ENCODE data around the gene IL36B. TPM values are rescaled to one million over a fixed set of nuclear protein-coding genes. Genes with fewer than 3 reads are reported as not detected.

Gene IL36B
- total RNA-seq, 1 donor from 2014 or later: not detected

- Mint-ChIP-seq H3K4me1 (ENCODE audit: unreplicated experiment) (no peaks in the 10 kb centered on the region), H3K36me3 (ENCODE audit: unreplicated experiment) (no peaks in the 10 kb centered on the region), H3K9me3 (ENCODE audit: unreplicated experiment) (no peaks in the 10 kb centered on the region), H3K4me3 (ENCODE audit: unreplicated experiment) (no peak overlapping the region), H3K27me3 (ENCODE audit: unreplicated experiment) (peaks cover 85% of the 10 kb centered on the region), H3K27ac (ENCODE audit: unreplicated experiment) (no peak overlapping the region)
- DNase-seq (ENCODE audit: extremely low spot score, unreplicated experiment): no peak
- TF ChIP-seq, protein P1, sequence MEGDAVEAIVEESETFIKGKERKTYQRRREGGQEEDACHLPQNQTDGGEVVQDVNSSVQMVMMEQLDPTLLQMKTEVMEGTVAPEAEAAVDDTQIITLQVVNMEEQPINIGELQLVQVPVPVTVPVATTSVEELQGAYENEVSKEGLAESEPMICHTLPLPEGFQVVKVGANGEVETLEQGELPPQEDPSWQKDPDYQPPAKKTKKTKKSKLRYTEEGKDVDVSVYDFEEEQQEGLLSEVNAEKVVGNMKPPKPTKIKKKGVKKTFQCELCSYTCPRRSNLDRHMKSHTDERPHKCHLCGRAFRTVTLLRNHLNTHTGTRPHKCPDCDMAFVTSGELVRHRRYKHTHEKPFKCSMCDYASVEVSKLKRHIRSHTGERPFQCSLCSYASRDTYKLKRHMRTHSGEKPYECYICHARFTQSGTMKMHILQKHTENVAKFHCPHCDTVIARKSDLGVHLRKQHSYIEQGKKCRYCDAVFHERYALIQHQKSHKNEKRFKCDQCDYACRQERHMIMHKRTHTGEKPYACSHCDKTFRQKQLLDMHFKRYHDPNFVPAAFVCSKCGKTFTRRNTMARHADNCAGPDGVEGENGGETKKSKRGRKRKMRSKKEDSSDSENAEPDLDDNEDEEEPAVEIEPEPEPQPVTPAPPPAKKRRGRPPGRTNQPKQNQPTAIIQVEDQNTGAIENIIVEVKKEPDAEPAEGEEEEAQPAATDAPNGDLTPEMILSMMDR (IDR thresholded peaks at IDR 0.05): no peak
These were observed 24.6 kb downstream of the IL36B start for GRCh38 chr2:113028112-113028511.

GRCh38 chr2:113027691-113028090 lies 25.0 kb downstream of the IL36B start:
- H3K9me3 Mint-ChIP-seq (ENCODE audit: unreplicated experiment): no peaks in the 10 kb centered on the region
- H3K36me3 Mint-ChIP-seq (ENCODE audit: unreplicated experiment): no peaks in the 10 kb centered on the region

DNA sequence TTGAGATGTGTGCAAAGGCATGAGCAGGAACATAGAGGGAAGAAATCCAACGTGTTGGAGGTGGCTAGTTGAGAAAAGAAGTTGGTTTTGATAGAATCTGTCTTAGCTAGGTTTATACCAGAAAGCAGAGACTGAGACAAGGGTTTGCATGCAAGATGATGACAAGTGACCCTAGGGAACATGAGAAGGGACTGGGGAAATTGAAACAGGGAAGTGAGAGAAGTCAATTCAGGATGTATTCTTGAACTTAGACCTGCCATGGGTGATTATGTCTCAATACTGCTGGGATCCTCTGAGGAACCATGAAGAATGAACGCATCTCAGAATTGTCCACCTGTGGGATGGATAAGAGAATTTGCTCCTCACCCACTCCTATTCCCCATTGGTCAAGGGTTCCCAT lies 26.9 kb downstream of the IL36B start:
- TF ChIP-seq, protein P1 (IDR thresholded peaks at IDR 0.05): no peak
- Mint-ChIP-seq H3K36me3 (ENCODE audit: unreplicated experiment) (no peaks in the 10 kb centered on the region), H3K4me3 (ENCODE audit: unreplicated experiment) (no peak overlapping the region), H3K9me3 (ENCODE audit: unreplicated experiment) (no peaks in the 10 kb centered on the region), H3K27me3 (ENCODE audit: unreplicated experiment) (peaks cover 72% of the 10 kb centered on the region), H3K4me1 (ENCODE audit: unreplicated experiment) (no peaks in the 10 kb centered on the region), H3K27ac (ENCODE audit: unreplicated experiment) (no peak overlapping the region)
- no peak for DNase-seq (ENCODE audit: extremely low spot score, unreplicated experiment)

More at GRCh38 chr2:113027691-113028090, 25.0 kb downstream of the IL36B start:
- Mint-ChIP-seq H3K27ac (ENCODE audit: unreplicated experiment) (no peak overlapping the region), H3K4me3 (ENCODE audit: unreplicated experiment) (no peak overlapping the region), H3K4me1 (ENCODE audit: unreplicated experiment) (no peaks in the 10 kb centered on the region), H3K27me3 (ENCODE audit: unreplicated experiment) (peaks cover 84% of the 10 kb centered on the region)
- TF ChIP-seq, protein P1 (IDR thresholded peaks at IDR 0.05): no peak
- no peak for DNase-seq (ENCODE audit: extremely low spot score, unreplicated experiment)

- DNase-seq (ENCODE audit: extremely low spot score, unreplicated experiment): no peak
- Mint-ChIP-seq H3K27me3 (ENCODE audit: unreplicated experiment) (peaks cover 69% of the 10 kb centered on the region), H3K27ac (ENCODE audit: unreplicated experiment) (no peak overlapping the region), H3K9me3 (ENCODE audit: unreplicated experiment) (no peaks in the 10 kb centered on the region), H3K4me1 (ENCODE audit: unreplicated experiment) (no peaks in the 10 kb centered on the region), H3K36me3 (ENCODE audit: unreplicated experiment) (no peaks in the 10 kb centered on the region), H3K4me3 (ENCODE audit: unreplicated experiment) (no peak overlapping the region)
- TF ChIP-seq, protein P1 (IDR thresholded peaks at IDR 0.05): no peak
These were observed 27.9 kb downstream of the IL36B start for GRCh38 chr2:113024764-113025163.

DNA sequence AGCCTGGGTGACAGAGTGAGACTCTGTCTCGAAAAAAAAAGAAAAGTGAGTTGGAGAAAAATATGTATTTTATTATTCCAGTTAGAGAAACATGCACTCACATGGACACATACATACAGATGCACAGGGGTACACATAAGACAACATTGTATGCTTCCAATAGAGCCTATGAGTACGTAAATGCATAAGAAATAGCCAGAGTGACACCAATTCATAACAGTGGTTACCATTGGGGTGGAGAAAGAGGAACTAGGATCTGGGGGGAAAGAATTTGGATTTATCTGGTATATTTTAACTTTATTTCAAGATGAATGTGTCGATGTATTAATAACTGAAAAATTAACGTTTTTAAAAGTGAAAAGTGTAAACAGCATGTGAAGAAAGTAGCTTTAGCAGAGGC lies 31.4 kb downstream of the IL36B start:
- peaks cover 63% of the 10 kb centered on the region for H3K27me3 Mint-ChIP-seq (ENCODE audit: unreplicated experiment)
- TF ChIP-seq, protein P1 (IDR thresholded peaks at IDR 0.05): no peak
- H3K4me1 Mint-ChIP-seq (ENCODE audit: unreplicated experiment): no peaks in the 10 kb centered on the region
- no peak for DNase-seq (ENCODE audit: extremely low spot score, unreplicated experiment)
- no peak overlapping the region for H3K27ac Mint-ChIP-seq (ENCODE audit: unreplicated experiment)
- no peak overlapping the region for H3K4me3 Mint-ChIP-seq (ENCODE audit: unreplicated experiment)
- H3K9me3 Mint-ChIP-seq (ENCODE audit: unreplicated experiment): no peaks in the 10 kb centered on the region
- H3K36me3 Mint-ChIP-seq (ENCODE audit: unreplicated experiment): no peaks in the 10 kb centered on the region
